Transverse colon (tissue), 4 donors: ENCODE results near the gene TFIP11. TPM values are rescaled to one million over a fixed set of nuclear protein-coding genes. Genes with fewer than 3 reads are reported as not detected.

Source experiments
- DNase-seq: peaks from one replicate; pipeline ENCODE4 v3.0.0-alpha.2; 2019
- H3K27ac ChIP-seq, 4 donors: fragments of 200-600 bp; sonication (generic); 2 replicates each; pipeline ENCODE4 v1.5.1; 2016 to 2018; ENCODE audit warnings: inconsistent platforms in 4 of 4
- H3K27me3 ChIP-seq: fragments of 200-600 bp; sonication (generic); 2 replicates; pipeline ENCODE4 v1.5.1; 2017; ENCODE audit warnings: inconsistent platforms
- H3K36me3 ChIP-seq, 4 donors: fragments of 200-600 bp; sonication (generic); 2 replicates each; pipeline ENCODE4 v1.5.1; 2017 to 2019; ENCODE audit warnings: inconsistent platforms in 4 of 4
- H3K4me1 ChIP-seq, 4 donors: fragments of 200-600 bp; sonication (generic); 2 replicates each; pipeline ENCODE4 v1.5.1; 2017 to 2020; ENCODE audit warnings: inconsistent platforms in 4 of 4
- H3K4me3 ChIP-seq, 4 donors: fragments of 200-600 bp; sonication (generic); 1 replicate in 1 of 4; 2 replicates in 3 of 4; pipeline versions ENCODE4 v1.5.1 to v1.6.1; 2017 to 2019; ENCODE audit warnings: inconsistent platforms in 4 of 4
- H3K9me3 ChIP-seq, 2 donors: fragments of 200-600 bp; sonication (generic); 2 replicates each; pipeline ENCODE4 v1.5.1; 2017 to 2019; ENCODE audit warnings: inconsistent platforms in 2 of 2
- EP300 ChIP-seq: sonication (generic); formaldehyde crosslinking; IDR thresholded peaks from one replicate; pipeline ENCODE4 v1.6.1; 2017; ENCODE audit warnings: antibody characterized with exemption, low read depth
- POLR2A ChIP-seq: fragments of 450-650 bp; IDR thresholded peaks from one replicate; pipeline ENCODE4 v1.6.1; 2016; ENCODE audit warnings: antibody characterized with exemption, mild to moderate bottlenecking, moderate library complexity
- POLR2AphosphoS5 ChIP-seq, 3 donors: sonication (generic); formaldehyde crosslinking; IDR thresholded peaks; one replicate each; pipeline ENCODE4 v1.6.1; 2016; ENCODE audit warnings: antibody characterized with exemption in 3 of 3
- WGBS, 2 donors: methylation state at CpG; one replicate each; pipeline ENCODE4 v1.1.5; 2018; ENCODE audit warnings: low coverage in 1 of 2; 5-methylcytosine and 5-hydroxymethylcytosine counted together
- in situ Hi-C, 4 donors: fragments of 200-750 bp; cut with MboI; loops; one replicate each; pipeline versions ENCODE4 v1.15.0 to v1.15.1; 2017; ENCODE audit warnings: low sequenced_read_pairs in 3 of 4, low pct_ligation_motif_present in 1 of 4, low pct_unique_long_range_greater_than_20kb in 1 of 4
- intact Hi-C: fragments of 100-400 bp; cut with DNase I; formaldehyde crosslinking; loops from one replicate; pipeline ENCODE4 v1.15.1; 2023; ENCODE audit warnings: low total_unique reads
- total RNA-seq, 4 donors: library from RNA; depleted of rRNA; stranded (reverse); fragments of >200 nt; gene quantifications; one replicate each; pipeline ENCODE4 v1.1.0, GENCODE V29; 2016
- TF ChIP-seq, protein P1 (sequence below), 5 experiments: fragments of 200-600 bp in 3 of 5; fragments of 450-650 bp in 2 of 5; sonication (generic) in 3 of 5; IDR thresholded peaks; 1 replicate in 2 of 5; 2 replicates in 3 of 5; pipeline ENCODE4 v1.5.1; 2016 to 2017; ENCODE audit warnings: antibody characterized with exemption in 5 of 5, inconsistent platforms in 3 of 5, mild to moderate bottlenecking in 2 of 5, moderate library complexity in 1 of 5

The TFIP11 gene
- total RNA-seq, 4 donors from 2014 or later: 5.2 to 33.7 (median 31.1) TPM

DNA sequence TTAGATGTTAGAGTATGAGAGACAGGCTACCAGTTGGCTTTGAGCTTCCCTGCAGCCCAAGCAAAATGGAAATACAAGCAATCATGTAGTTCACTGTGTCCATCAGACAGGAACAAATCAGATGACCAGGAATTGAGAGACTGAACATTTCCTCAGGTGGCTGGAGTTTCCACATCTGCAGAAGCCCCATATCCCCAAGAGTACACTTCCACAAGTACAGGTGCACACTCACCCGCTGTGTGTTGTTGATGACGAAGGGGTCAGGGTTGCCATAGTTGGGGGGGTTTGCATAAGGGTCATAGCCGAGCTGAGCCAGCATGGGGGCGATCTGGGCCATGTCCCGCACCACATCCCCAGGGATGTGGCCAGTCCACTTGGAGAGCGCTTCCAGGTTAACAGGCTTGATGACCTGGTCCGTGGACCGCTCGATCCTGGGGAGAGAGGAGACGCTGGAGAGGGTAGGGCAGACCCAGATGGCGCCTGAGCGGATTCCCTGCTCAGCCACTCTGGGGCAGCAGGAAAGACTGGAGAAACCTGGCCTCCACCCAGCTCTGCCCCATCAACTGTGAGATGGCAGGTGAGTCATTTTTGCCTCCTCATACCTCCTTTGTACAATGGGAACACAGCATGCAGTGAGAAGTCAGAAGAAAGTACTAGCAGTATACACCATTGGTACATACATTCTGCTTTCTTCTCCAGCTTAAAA, 23.9 kb upstream of the TFIP11 start:
- in situ Hi-C loops: no loop called here
- peaks cover 0 to 4% (median 0%) of the 10 kb centered on the region in 4 donors for H3K36me3 ChIP-seq
- WGBS, 2 donors: 87% methylated on average over 11 of the region's 12 CpGs; no CpG with 5 or more reads in 1 of the 2 donors

DNA sequence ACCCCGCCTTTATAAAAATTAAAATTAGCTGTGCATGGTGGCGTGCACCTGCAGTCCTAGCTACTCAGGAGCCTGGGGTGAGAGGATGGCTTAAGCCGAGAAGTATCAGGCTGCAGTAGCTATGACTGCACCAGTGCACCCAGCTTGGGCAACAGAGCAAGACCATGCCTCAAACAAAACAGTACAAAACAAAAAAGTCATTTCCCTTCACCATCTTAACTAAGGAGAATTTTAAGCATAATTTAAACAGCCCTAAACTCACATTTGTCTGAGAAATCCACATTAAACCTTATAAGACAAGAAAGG, 23.3 kb upstream of the TFIP11 start:
- Histone ChIP-seq H3K36me3 (peaks cover 0 to 4% (median 0%) of the 10 kb centered on the region in 4 donors), H3K27me3 (no peaks in the 10 kb centered on the region), H3K4me3 (no peak overlapping the region), H3K9me3 (no peaks in the 10 kb centered on the region), H3K4me1 (no peaks in the 10 kb centered on the region), H3K27ac (peak overlapping the region in 2 of 4 donors; percentile 14 to 21)
- no peak for DNase-seq
- WGBS, 2 donors: 83 to 97% methylated on average over 3 of the region's 3 CpGs
- TF ChIP-seq POLR2A (no peak), POLR2AphosphoS5 (IDR thresholded peaks at IDR 0.05) (no peak), EP300 (no peak)
- TF ChIP-seq, protein P1, sequence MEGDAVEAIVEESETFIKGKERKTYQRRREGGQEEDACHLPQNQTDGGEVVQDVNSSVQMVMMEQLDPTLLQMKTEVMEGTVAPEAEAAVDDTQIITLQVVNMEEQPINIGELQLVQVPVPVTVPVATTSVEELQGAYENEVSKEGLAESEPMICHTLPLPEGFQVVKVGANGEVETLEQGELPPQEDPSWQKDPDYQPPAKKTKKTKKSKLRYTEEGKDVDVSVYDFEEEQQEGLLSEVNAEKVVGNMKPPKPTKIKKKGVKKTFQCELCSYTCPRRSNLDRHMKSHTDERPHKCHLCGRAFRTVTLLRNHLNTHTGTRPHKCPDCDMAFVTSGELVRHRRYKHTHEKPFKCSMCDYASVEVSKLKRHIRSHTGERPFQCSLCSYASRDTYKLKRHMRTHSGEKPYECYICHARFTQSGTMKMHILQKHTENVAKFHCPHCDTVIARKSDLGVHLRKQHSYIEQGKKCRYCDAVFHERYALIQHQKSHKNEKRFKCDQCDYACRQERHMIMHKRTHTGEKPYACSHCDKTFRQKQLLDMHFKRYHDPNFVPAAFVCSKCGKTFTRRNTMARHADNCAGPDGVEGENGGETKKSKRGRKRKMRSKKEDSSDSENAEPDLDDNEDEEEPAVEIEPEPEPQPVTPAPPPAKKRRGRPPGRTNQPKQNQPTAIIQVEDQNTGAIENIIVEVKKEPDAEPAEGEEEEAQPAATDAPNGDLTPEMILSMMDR (IDR thresholded peaks at IDR 0.05): no peak
- in situ Hi-C loops: no loop called here
- intact Hi-C loops: no loop called here

More for the DNA sequence above, 23.9 kb upstream of the TFIP11 start:
- TF ChIP-seq, protein P1 (IDR thresholded peaks at IDR 0.05): no peak
- TF ChIP-seq POLR2AphosphoS5 (IDR thresholded peaks at IDR 0.05): no peak
- TF ChIP-seq EP300: no peak
- H3K4me1 ChIP-seq: no peaks in the 10 kb centered on the region
- no peak overlapping the region for H3K4me3 ChIP-seq
- H3K27ac ChIP-seq: no peak overlapping the region
- H3K27me3 ChIP-seq: no peaks in the 10 kb centered on the region
- intact Hi-C loops: no loop called here
- H3K9me3 ChIP-seq: no peaks in the 10 kb centered on the region
- no peak for DNase-seq

GRCh38 chr22:26534874-26535602, 22.8 kb upstream of the TFIP11 start:
- Histone ChIP-seq H3K4me3 (no peak overlapping the region), H3K27ac (peak overlapping the region in 2 of 4 donors; percentile 14 to 21), H3K27me3 (no peaks in the 10 kb centered on the region), H3K36me3 (peaks cover 0 to 4% (median 0%) of the 10 kb centered on the region in 4 donors), H3K4me1 (no peaks in the 10 kb centered on the region), H3K9me3 (no peaks in the 10 kb centered on the region)
- WGBS, 2 donors: 55 to 66% methylated on average over 10 to 13 of the region's 13 CpGs
- intact Hi-C loops (no loop called here), in situ Hi-C loops (no loop called here)
- no peak for DNase-seq
- TF ChIP-seq EP300 (no peak), POLR2AphosphoS5 (IDR thresholded peaks at IDR 0.05) (no peak), POLR2A (no peak)
- TF ChIP-seq, protein P1 (IDR thresholded peaks at IDR 0.05): no peak

GRCh38 chr22:26534171-26534855, 22.0 kb upstream of the TFIP11 start:
- in situ Hi-C loops: no loop called here
- no peaks in the 10 kb centered on the region for H3K4me1 ChIP-seq

More at GRCh38 chr22:26534171-26534855, 22.0 kb upstream of the TFIP11 start:
- no peaks in the 10 kb centered on the region for H3K27me3 ChIP-seq
- DNase-seq: no peak
- peaks cover 0 to 4% (median 0%) of the 10 kb centered on the region in 4 donors for H3K36me3 ChIP-seq
- 81 to 92% methylated on average over 4 to 7 of the region's 7 CpGs for WGBS, 2 donors
- no peaks in the 10 kb centered on the region for H3K9me3 ChIP-seq
- TF ChIP-seq POLR2AphosphoS5 (IDR thresholded peaks at IDR 0.05) (no peak), POLR2A (no peak), EP300 (no peak)
- TF ChIP-seq, protein P1 (IDR thresholded peaks at IDR 0.05): no peak
- no peak overlapping the region for H3K4me3 ChIP-seq
- intact Hi-C loops: no loop called here
- peak overlapping the region in 1 of 4 donors; percentile 21 for H3K27ac ChIP-seq
